Neural progenitor cell (in vitro differentiated cells): ENCODE data around the gene IPCEF1. TPM values are rescaled to one million over a fixed set of nuclear protein-coding genes. Genes with fewer than 3 reads are reported as not detected.

Experiments used
- DNase-seq: peaks from one replicate; pipeline ENCODE4 v3.0.0-alpha.2; 2016; ENCODE audit warnings: low spot score
- H2AFZ ChIP-seq: fragments of 200-600 bp; sonication (generic); replicated peaks from 2 replicates; pipeline ENCODE4 v1.6.1; 2016; ENCODE audit warnings: antibody characterized with exemption
- H3F3A ChIP-seq: fragments of 200-600 bp; sonication (generic); 2 replicates; pipeline ENCODE4 v1.6.1; 2016; ENCODE audit warnings: antibody characterized with exemption, low read depth
- H3K27ac ChIP-seq: fragments of 200-600 bp; sonication (generic); 2 replicates; pipeline ENCODE4 v1.5.1; 2016; ENCODE audit warnings: mild to moderate bottlenecking
- H3K27me3 ChIP-seq: fragments of 200-600 bp; sonication (generic); 2 replicates; pipeline ENCODE4 v1.6.1; 2016; ENCODE audit warnings: mild to moderate bottlenecking, moderate library complexity
- H3K36me3 ChIP-seq: fragments of 200-600 bp; sonication (generic); 2 replicates; pipeline ENCODE4 v1.5.1; 2016
- H3K4me1 ChIP-seq: fragments of 200-600 bp; sonication (generic); 2 replicates; pipeline ENCODE4 v1.6.1; 2016; ENCODE audit warnings: mixed run types
- H3K4me2 ChIP-seq: fragments of 200-600 bp; sonication (generic); 2 replicates; pipeline ENCODE4 v1.6.1; 2016
- H3K4me3 ChIP-seq: fragments of 200-600 bp; sonication (generic); 2 replicates; pipeline ENCODE4 v1.5.1; 2016
- H3K79me2 ChIP-seq: fragments of 200-600 bp; sonication (generic); 2 replicates; pipeline ENCODE4 v1.6.1; 2016; ENCODE audit warnings: low read depth
- H3K9ac ChIP-seq: fragments of 200-600 bp; sonication (generic); 2 replicates; pipeline ENCODE4 v1.6.1; 2016
- H3K9me3 ChIP-seq: fragments of 200-600 bp; sonication (generic); 2 replicates; pipeline ENCODE4 v1.5.1; 2016; ENCODE audit warnings: low read depth
- H4K20me1 ChIP-seq: fragments of 200-600 bp; sonication (generic); 2 replicates; pipeline ENCODE4 v1.6.1; 2016; ENCODE audit warnings: low read depth
- H3K27ac Mint-ChIP-seq: 3 replicates; pipeline ENCODE4 v1.8.0; 2021; ENCODE audit warnings: mixed read lengths
- H3K27me3 Mint-ChIP-seq: 2 replicates; pipeline ENCODE4 v1.8.0; 2022; ENCODE audit warnings: low read depth, mild to moderate bottlenecking, inconsistent platforms, moderate library complexity, mixed read lengths; ENCODE audit not compliant: insufficient read depth
- H3K36me3 Mint-ChIP-seq: 3 replicates; pipeline ENCODE4 v1.8.0; 2021; ENCODE audit warnings: mixed read lengths
- H3K4me1 Mint-ChIP-seq: 3 replicates; pipeline ENCODE4 v1.8.0; 2021; ENCODE audit warnings: mixed read lengths
- H3K4me3 Mint-ChIP-seq: 3 replicates; pipeline ENCODE4 v1.8.0; 2021; ENCODE audit warnings: mild to moderate bottlenecking, moderate library complexity, mixed read lengths
- H3K9me3 Mint-ChIP-seq: 3 replicates; pipeline ENCODE4 v1.8.0; 2020; ENCODE audit warnings: mixed read lengths
- EZH2 ChIP-seq: fragments of 200-600 bp; sonication (generic); IDR thresholded peaks from 2 replicates; pipeline ENCODE4 v1.6.1; 2017; ENCODE audit warnings: antibody characterized with exemption, mild to moderate bottlenecking, moderate library complexity
- EZH2phosphoT487 ChIP-seq: fragments of 200-600 bp; sonication (generic); IDR thresholded peaks from 2 replicates; pipeline ENCODE4 v1.6.1; 2017; ENCODE audit warnings: antibody characterized with exemption
- total RNA-seq: library from RNA; depleted of rRNA; stranded (reverse); fragments of >200 nt; gene quantifications from 2 replicates; pipeline ENCODE4 v1.2.3, GENCODE V29; 2015; ENCODE audit warnings: low replicate concordance
- TF ChIP-seq, protein P1 (sequence below): fragments of 200-600 bp; sonication (generic); IDR thresholded peaks from 2 replicates; pipeline ENCODE4 v1.5.1; 2017; ENCODE audit warnings: antibody characterized with exemption, mild to moderate bottlenecking

The IPCEF1 gene
- total RNA-seq, 1 donor from 2014 or later, result 0.13 TPM

DNA sequence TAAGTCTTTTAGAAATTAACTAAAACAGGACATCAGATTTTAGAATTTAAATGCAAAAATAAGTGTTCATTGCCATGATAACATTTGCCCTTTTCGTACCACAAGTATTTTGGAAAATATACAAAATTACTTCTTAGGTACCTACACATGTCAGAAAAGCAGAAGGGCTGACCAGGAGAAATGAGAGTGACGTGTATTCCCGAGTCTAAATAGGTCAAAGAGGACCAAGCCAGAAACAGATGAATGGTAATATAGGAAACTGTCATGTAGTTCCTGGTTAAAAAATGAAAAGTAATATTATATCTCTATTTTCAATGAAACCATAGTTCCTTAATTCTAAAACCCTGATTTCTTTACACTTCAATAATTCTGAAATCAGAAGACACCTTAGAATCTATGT lies 126.2 kb downstream of the IPCEF1 start:
- Mint-ChIP-seq H3K36me3 (no peaks in the 10 kb centered on the region), H3K4me3 (no peak overlapping the region), H3K27me3 (no peaks in the 10 kb centered on the region), H3K27ac (no peak overlapping the region), H3K9me3 (no peaks in the 10 kb centered on the region), H3K4me1 (no peaks in the 10 kb centered on the region)
- DNase-seq, result no peak
- H3K79me2 ChIP-seq, result no peaks in the 10 kb centered on the region
- no peak overlapping the region for H3K27ac ChIP-seq
- H3K9ac ChIP-seq, result no peak overlapping the region
- H3K36me3 ChIP-seq, result no peaks in the 10 kb centered on the region
- H3F3A ChIP-seq, result no peaks in the 10 kb centered on the region
- no peak for TF ChIP-seq EZH2
- TF ChIP-seq, protein P1, sequence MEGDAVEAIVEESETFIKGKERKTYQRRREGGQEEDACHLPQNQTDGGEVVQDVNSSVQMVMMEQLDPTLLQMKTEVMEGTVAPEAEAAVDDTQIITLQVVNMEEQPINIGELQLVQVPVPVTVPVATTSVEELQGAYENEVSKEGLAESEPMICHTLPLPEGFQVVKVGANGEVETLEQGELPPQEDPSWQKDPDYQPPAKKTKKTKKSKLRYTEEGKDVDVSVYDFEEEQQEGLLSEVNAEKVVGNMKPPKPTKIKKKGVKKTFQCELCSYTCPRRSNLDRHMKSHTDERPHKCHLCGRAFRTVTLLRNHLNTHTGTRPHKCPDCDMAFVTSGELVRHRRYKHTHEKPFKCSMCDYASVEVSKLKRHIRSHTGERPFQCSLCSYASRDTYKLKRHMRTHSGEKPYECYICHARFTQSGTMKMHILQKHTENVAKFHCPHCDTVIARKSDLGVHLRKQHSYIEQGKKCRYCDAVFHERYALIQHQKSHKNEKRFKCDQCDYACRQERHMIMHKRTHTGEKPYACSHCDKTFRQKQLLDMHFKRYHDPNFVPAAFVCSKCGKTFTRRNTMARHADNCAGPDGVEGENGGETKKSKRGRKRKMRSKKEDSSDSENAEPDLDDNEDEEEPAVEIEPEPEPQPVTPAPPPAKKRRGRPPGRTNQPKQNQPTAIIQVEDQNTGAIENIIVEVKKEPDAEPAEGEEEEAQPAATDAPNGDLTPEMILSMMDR, result no peak
- no peak for TF ChIP-seq EZH2phosphoT487
- no peaks in the 10 kb centered on the region for H3K4me1 ChIP-seq
- no peaks in the 10 kb centered on the region for H3K9me3 ChIP-seq
- H3K4me3 ChIP-seq, result no peak overlapping the region
- no peaks in the 10 kb centered on the region for H4K20me1 ChIP-seq
- no peak overlapping the region for H2AFZ ChIP-seq
- no peak overlapping the region for H3K4me2 ChIP-seq
- H3K27me3 ChIP-seq, result no peaks in the 10 kb centered on the region

DNA sequence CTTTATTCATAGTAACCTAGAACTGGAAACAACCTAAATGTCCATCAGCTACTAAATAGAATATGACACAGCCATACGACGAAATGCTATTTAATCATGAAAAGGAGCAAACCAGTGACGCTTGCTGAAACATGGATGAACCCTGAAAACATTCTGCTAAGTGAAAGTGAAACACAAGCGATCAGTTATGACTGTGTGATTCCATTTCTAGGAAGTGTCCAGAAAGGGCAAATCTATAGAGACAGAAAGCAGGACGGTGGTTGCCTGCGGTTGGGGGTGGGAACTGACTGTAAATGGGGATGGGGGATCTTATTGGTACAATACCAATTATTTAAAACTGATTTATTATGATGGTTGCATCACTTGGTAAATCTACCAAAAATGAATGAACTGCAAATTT lies 126.8 kb downstream of the IPCEF1 start:
- Mint-ChIP-seq H3K27me3 (no peaks in the 10 kb centered on the region), H3K9me3 (no peaks in the 10 kb centered on the region), H3K4me1 (no peaks in the 10 kb centered on the region), H3K36me3 (no peaks in the 10 kb centered on the region), H3K27ac (no peak overlapping the region), H3K4me3 (no peak overlapping the region)
- H3F3A ChIP-seq, result no peaks in the 10 kb centered on the region
- no peaks in the 10 kb centered on the region for H3K36me3 ChIP-seq
- no peaks in the 10 kb centered on the region for H3K9me3 ChIP-seq
- no peak overlapping the region for H2AFZ ChIP-seq
- no peak for DNase-seq
- no peaks in the 10 kb centered on the region for H3K79me2 ChIP-seq
- TF ChIP-seq, protein P1, result no peak
- TF ChIP-seq EZH2 (no peak), EZH2phosphoT487 (no peak)
- no peak overlapping the region for H3K4me2 ChIP-seq
- no peaks in the 10 kb centered on the region for H3K27me3 ChIP-seq
- H3K27ac ChIP-seq, result no peak overlapping the region
- no peaks in the 10 kb centered on the region for H3K4me1 ChIP-seq
- H4K20me1 ChIP-seq, result no peaks in the 10 kb centered on the region
- H3K4me3 ChIP-seq, result no peak overlapping the region
- no peak overlapping the region for H3K9ac ChIP-seq

DNA sequence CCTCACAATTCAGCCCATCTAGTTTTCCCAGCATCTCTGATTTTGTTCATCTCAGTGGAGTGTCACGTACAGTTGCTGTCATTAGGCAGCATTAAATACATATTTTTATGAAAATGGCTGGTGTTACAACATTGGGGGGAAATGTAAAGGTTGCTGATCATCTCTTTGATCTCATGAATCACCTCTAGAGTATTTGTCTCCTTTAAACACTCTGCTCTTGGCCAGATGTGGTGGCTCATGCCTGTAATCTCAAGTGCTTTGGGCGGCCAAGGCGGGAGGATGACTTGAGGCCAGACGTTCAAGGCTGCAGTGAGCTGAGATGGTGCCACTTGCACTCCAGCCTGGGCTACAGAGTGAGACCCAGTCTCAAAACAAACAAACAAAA lies 128.1 kb downstream of the IPCEF1 start:
- H3K4me3 Mint-ChIP-seq, result no peak overlapping the region
- Histone ChIP-seq H3F3A (no peaks in the 10 kb centered on the region), H3K9ac (no peak overlapping the region), H3K9me3 (no peaks in the 10 kb centered on the region), H3K4me1 (no peaks in the 10 kb centered on the region), H3K36me3 (no peaks in the 10 kb centered on the region), H3K4me3 (no peak overlapping the region), H3K27me3 (no peaks in the 10 kb centered on the region), H2AFZ (no peak overlapping the region), H4K20me1 (no peaks in the 10 kb centered on the region), H3K27ac (no peak overlapping the region), H3K79me2 (no peaks in the 10 kb centered on the region), H3K4me2 (no peak overlapping the region)
- H3K27me3 Mint-ChIP-seq, result no peaks in the 10 kb centered on the region
- TF ChIP-seq, protein P1, result no peak
- TF ChIP-seq EZH2 (no peak), EZH2phosphoT487 (no peak)
- H3K4me1 Mint-ChIP-seq, result no peaks in the 10 kb centered on the region
- H3K27ac Mint-ChIP-seq, result no peak overlapping the region
- no peaks in the 10 kb centered on the region for H3K36me3 Mint-ChIP-seq
- DNase-seq, result no peak
- no peaks in the 10 kb centered on the region for H3K9me3 Mint-ChIP-seq
